Measurements from ENCODE around the gene HNRNPU.

- TF ChIP-seq CTCF (IDR thresholded peaks at IDR 0.05) (no peak), POLR2AphosphoS5 (IDR thresholded peaks at IDR 0.05) (no peak)
Observed at GRCh38 chr1:244858357-244858756, 6.0 kb downstream of the HNRNPU start.
